HCT116 (cell line): Measurements from ENCODE around the gene R3HDM4.

Source experiments
- CBX3 ChIP-seq: IDR thresholded peaks from 2 replicates; pipeline ENCODE4 v1.6.1; 2012; ENCODE audit warnings: low read depth
- CEBPB ChIP-seq: IDR thresholded peaks from 2 replicates; pipeline ENCODE4 v1.6.1; 2012; ENCODE audit warnings: low read depth
- EGR1 ChIP-seq: IDR thresholded peaks from 2 replicates; pipeline ENCODE4 v1.6.1; 2012; ENCODE audit warnings: low read depth
- EZH2 ChIP-seq: fragments of 200-600 bp; sonication (generic); IDR thresholded peaks from 2 replicates; pipeline ENCODE4 v1.6.1; 2017; ENCODE audit warnings: antibody characterized with exemption, mixed run types
- POLR2A ChIP-seq: IDR thresholded peaks from 2 replicates; pipeline ENCODE4 v1.7.0; 2011; ENCODE audit warnings: borderline replicate concordance; ENCODE audit not compliant: insufficient read depth, insufficient read length; ENCODE audit errors: extremely low read depth
- POLR2AphosphoS5 ChIP-seq: IDR thresholded peaks from 2 replicates; pipeline ENCODE4 v1.6.1; 2011; ENCODE audit warnings: mild to moderate bottlenecking, low read depth, low read length, moderate library complexity
- SRF ChIP-seq: IDR thresholded peaks from 2 replicates; pipeline ENCODE4 v1.6.1; 2012; ENCODE audit warnings: low read depth
- ZNF274 ChIP-seq: fragments of 200-500 bp; sonication (Bioruptor generic); IDR thresholded peaks from 2 replicates; pipeline ENCODE4 v1.6.1; 2014; ENCODE audit warnings: mild to moderate bottlenecking, low read depth, low read length, inconsistent platforms
- TF ChIP-seq, protein P1 (sequence below), 3 experiments: fragments of 200-600 bp in 1 of 3; sonication (generic) in 1 of 3; IDR thresholded peaks in 2 of 3; conservative IDR thresholded peaks in 1 of 3; 2 replicates each; pipeline ENCODE4 v1.5.1; 2012 to 2017; ENCODE audit warnings: low read depth in 2 of 3, low read length in 2 of 3, antibody characterized with exemption in 1 of 3, borderline replicate concordance in 1 of 3, control low read depth in 1 of 3, mild to moderate bottlenecking in 1 of 3, mixed read lengths in 1 of 3, mixed run types in 1 of 3, moderate library complexity in 1 of 3; ENCODE audit not compliant: insufficient read depth in 1 of 3
- TF ChIP-seq, protein P2 (sequence below): IDR thresholded peaks from 2 replicates; pipeline ENCODE4 v1.6.1; 2011; ENCODE audit warnings: mild to moderate bottlenecking, low read length, moderate library complexity; ENCODE audit not compliant: insufficient replicate concordance; ENCODE audit errors: extremely low read depth

DNA sequence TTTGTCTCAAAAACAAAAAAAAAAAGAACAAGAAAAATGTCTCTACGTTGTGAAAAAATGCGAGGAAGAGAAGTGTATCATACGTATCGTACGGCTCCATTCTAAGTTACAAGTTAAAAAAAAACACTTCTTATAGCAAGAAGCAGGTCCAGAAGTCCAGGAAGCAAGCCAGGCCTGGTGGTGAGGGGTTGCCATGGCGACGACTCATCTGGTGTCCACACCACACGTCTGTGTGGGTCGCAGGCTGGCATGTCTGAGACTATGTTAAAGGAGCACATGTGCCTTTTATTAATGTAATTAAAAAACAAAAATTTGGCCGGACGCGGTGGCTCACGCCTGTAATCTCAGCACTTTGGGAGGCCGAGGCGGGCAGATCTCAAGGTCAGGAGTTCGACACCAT lies 25.9 kb downstream of the R3HDM4 start:
- TF ChIP-seq, protein P1, sequence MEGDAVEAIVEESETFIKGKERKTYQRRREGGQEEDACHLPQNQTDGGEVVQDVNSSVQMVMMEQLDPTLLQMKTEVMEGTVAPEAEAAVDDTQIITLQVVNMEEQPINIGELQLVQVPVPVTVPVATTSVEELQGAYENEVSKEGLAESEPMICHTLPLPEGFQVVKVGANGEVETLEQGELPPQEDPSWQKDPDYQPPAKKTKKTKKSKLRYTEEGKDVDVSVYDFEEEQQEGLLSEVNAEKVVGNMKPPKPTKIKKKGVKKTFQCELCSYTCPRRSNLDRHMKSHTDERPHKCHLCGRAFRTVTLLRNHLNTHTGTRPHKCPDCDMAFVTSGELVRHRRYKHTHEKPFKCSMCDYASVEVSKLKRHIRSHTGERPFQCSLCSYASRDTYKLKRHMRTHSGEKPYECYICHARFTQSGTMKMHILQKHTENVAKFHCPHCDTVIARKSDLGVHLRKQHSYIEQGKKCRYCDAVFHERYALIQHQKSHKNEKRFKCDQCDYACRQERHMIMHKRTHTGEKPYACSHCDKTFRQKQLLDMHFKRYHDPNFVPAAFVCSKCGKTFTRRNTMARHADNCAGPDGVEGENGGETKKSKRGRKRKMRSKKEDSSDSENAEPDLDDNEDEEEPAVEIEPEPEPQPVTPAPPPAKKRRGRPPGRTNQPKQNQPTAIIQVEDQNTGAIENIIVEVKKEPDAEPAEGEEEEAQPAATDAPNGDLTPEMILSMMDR (IDR thresholded peaks at IDR 0.05 in 2 of 3, conservative IDR thresholded peaks at IDR 0.05 in 1 of 3; ENCODE audit: borderline replicate concordance in 1 of 3, insufficient read depth in 1 of 3, low read depth in 2 of 3, low read length in 2 of 3), result no peak
- TF ChIP-seq POLR2A, result no peak
- no peak for TF ChIP-seq POLR2AphosphoS5
- no peak for TF ChIP-seq CBX3
- no peak for TF ChIP-seq EGR1
- TF ChIP-seq EZH2, result no peak
- no peak for TF ChIP-seq ZNF274
- TF ChIP-seq, protein P2, sequence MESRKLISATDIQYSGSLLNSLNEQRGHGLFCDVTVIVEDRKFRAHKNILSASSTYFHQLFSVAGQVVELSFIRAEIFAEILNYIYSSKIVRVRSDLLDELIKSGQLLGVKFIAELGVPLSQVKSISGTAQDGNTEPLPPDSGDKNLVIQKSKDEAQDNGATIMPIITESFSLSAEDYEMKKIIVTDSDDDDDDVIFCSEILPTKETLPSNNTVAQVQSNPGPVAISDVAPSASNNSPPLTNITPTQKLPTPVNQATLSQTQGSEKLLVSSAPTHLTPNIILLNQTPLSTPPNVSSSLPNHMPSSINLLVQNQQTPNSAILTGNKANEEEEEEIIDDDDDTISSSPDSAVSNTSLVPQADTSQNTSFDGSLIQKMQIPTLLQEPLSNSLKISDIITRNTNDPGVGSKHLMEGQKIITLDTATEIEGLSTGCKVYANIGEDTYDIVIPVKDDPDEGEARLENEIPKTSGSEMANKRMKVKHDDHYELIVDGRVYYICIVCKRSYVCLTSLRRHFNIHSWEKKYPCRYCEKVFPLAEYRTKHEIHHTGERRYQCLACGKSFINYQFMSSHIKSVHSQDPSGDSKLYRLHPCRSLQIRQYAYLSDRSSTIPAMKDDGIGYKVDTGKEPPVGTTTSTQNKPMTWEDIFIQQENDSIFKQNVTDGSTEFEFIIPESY, result no peak
- TF ChIP-seq CEBPB, result no peak
- no peak for TF ChIP-seq SRF
